ENCODE results near the gene NEGR1. TPM values are rescaled to one million over a fixed set of nuclear protein-coding genes. Genes with fewer than 3 reads are reported as not detected.

The NEGR1 gene
- total RNA-seq, 2 experiments from 2014 or later = not detected

DNA sequence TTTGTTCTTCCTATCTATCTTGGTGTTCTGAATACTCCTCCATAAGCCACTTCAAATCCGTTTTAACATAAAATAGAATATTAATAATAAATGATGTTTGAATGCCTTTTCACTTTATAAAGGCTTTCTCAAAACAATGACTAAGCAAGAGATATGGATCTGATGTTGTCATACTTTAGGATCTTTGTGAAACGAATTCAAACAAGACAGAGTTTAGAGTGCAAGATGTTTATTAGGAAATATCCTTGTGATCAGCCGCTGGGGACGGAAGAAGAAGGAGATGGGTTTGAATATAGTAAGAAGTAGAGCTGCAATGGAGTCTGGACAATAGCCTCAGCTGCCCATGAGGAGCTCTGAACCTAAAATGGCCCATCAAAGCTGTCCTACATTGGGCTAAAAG lies 351.8 kb downstream of the NEGR1 start:
- TF ChIP-seq, protein P1, sequence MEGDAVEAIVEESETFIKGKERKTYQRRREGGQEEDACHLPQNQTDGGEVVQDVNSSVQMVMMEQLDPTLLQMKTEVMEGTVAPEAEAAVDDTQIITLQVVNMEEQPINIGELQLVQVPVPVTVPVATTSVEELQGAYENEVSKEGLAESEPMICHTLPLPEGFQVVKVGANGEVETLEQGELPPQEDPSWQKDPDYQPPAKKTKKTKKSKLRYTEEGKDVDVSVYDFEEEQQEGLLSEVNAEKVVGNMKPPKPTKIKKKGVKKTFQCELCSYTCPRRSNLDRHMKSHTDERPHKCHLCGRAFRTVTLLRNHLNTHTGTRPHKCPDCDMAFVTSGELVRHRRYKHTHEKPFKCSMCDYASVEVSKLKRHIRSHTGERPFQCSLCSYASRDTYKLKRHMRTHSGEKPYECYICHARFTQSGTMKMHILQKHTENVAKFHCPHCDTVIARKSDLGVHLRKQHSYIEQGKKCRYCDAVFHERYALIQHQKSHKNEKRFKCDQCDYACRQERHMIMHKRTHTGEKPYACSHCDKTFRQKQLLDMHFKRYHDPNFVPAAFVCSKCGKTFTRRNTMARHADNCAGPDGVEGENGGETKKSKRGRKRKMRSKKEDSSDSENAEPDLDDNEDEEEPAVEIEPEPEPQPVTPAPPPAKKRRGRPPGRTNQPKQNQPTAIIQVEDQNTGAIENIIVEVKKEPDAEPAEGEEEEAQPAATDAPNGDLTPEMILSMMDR (conservative IDR thresholded peaks at IDR 0.05; ENCODE audit: low read length) = no peak
- no peak for TF ChIP-seq EZH2phosphoT487 (IDR thresholded peaks at IDR 0.05; ENCODE audit: borderline replicate concordance, low read depth, low read length)
- POLR2A ChIA-PET = interaction anchor here (0.9 to 2.0 kb wide), 2 partner anchors 10 to 65 kb away, joined by 4 to 6 read pairs; no protein-coding TSS in a partner anchor
- Histone ChIP-seq H3K4me1 (ENCODE audit: insufficient read depth, low read length, poor library complexity, severe bottlenecking) (no peaks in the 10 kb centered on the region), H3K4me3 (ENCODE audit: low read depth, low read length, poor library complexity, severe bottlenecking) (no peak overlapping the region), H3K9me3 (ENCODE audit: low read length) (no peaks in the 10 kb centered on the region), H3K9me2 (ENCODE audit: insufficient read depth, low read length) (no peaks in the 10 kb centered on the region), H3K36me3 (ENCODE audit: insufficient read depth, low read length) (no peaks in the 10 kb centered on the region), H2AFZ (ENCODE audit: low read length) (no peak overlapping the region), H3K79me2 (ENCODE audit: insufficient read depth, low read depth, low read length) (no peaks in the 10 kb centered on the region), H3K27ac (ENCODE audit: low read depth, low read length, poor library complexity, severe bottlenecking) (no peak overlapping the region), H3K4me2 (ENCODE audit: low read length) (no peak overlapping the region), H4K20me1 (ENCODE audit: insufficient read depth, low read length) (no peaks in the 10 kb centered on the region)
- intact Hi-C loops (cut with micrococcal nuclease; ENCODE audit: unreplicated experiment) = no loop called here
- DNase-seq (ENCODE audit: low spot score) = no peak
- BruUV-seq (replicated peaks) = no TSS peak
- CTCF ChIA-PET (ENCODE audit: unreplicated experiment) = no interaction called here

DNA sequence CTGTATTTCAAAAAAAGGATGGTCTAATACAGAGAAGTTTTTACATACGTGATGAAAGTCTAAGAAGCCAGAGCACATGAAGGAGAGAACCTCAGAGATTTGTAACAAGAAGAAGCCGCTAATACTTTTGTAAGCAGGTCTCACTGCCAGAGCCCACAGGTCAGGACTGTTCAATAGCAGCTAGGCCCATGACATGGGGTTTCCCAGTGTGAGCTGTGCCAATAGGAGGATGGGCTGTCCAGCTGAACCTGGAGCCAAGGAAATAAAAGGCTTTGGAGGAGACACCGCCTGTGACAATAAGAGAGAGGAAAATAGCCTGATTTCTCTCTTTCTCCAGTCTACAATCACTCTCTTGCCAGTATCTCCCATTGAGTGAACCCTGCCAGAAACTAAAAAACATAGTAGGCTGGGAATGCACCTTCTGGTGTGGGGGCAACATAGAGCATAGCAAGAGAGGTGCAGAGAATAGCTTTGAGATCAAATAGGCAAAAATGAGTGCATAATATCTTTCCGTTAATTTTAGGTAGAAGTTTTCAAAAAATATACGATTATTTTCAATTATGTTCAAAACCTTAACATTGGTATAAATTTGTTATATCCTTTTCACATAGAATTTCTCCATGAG lies 360.3 kb downstream of the NEGR1 start:
- no TSS peak for BruUV-seq (replicated peaks)

DNA sequence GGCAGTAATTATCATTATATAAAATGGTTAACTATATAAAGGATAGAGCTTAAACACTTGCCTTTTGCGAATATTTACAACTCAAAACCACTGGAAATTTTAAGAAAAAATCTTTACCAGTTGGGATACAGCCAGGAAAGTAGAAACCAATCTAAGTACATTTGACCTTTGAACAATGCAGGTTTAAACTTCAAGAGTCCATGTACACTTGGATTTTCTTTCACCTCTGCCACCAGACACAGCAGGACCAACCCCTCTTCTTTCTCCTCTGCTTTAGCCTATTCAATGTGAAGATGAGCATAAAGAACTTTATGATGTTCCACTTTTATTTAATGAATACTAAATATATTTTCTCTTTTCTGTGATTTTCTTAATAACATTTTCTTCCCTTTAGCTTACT lies 361.1 kb downstream of the NEGR1 start:
- H2AFZ ChIP-seq (ENCODE audit: low read length) = no peak overlapping the region
- ChIA-PET POLR2A (interaction anchor here (0.6 kb wide), 1 partner anchor 453 kb away, joined by 3 read pairs; no protein-coding TSS in a partner anchor), CTCF (ENCODE audit: unreplicated experiment) (no interaction called here)
- no peaks in the 10 kb centered on the region for H3K4me1 ChIP-seq (ENCODE audit: insufficient read depth, low read length, poor library complexity, severe bottlenecking)
- no peak for DNase-seq (ENCODE audit: low spot score)
- H4K20me1 ChIP-seq (ENCODE audit: insufficient read depth, low read length) = no peaks in the 10 kb centered on the region
- no peak overlapping the region for H3K4me3 ChIP-seq (ENCODE audit: low read depth, low read length, poor library complexity, severe bottlenecking)
- H3K36me3 ChIP-seq (ENCODE audit: insufficient read depth, low read length) = no peaks in the 10 kb centered on the region
- no peaks in the 10 kb centered on the region for H3K9me3 ChIP-seq (ENCODE audit: low read length)
- no TSS peak for BruUV-seq (replicated peaks)
- H3K79me2 ChIP-seq (ENCODE audit: insufficient read depth, low read depth, low read length) = no peaks in the 10 kb centered on the region
- H3K9me2 ChIP-seq (ENCODE audit: insufficient read depth, low read length) = no peaks in the 10 kb centered on the region
- no peak overlapping the region for H3K27ac ChIP-seq (ENCODE audit: low read depth, low read length, poor library complexity, severe bottlenecking)
- H3K4me2 ChIP-seq (ENCODE audit: low read length) = no peak overlapping the region
- intact Hi-C loops (cut with micrococcal nuclease; ENCODE audit: unreplicated experiment) = no loop called here
- TF ChIP-seq, protein P1 (conservative IDR thresholded peaks at IDR 0.05; ENCODE audit: low read length) = no peak
- TF ChIP-seq EZH2phosphoT487 (IDR thresholded peaks at IDR 0.05; ENCODE audit: borderline replicate concordance, low read depth, low read length) = no peak

More for the DNA sequence above, 360.3 kb downstream of the NEGR1 start:
- no peaks in the 10 kb centered on the region for H3K9me3 ChIP-seq (ENCODE audit: low read length)
- H3K9me2 ChIP-seq (ENCODE audit: insufficient read depth, low read length) = no peaks in the 10 kb centered on the region
- no peaks in the 10 kb centered on the region for H3K4me1 ChIP-seq (ENCODE audit: insufficient read depth, low read length, poor library complexity, severe bottlenecking)
- ChIA-PET CTCF (ENCODE audit: unreplicated experiment) (no interaction called here), POLR2A (interaction anchor here (0.6 kb wide), 1 partner anchor 269 kb away, joined by 3 read pairs; no protein-coding TSS in a partner anchor)
- no peaks in the 10 kb centered on the region for H4K20me1 ChIP-seq (ENCODE audit: insufficient read depth, low read length)
- H3K36me3 ChIP-seq (ENCODE audit: insufficient read depth, low read length) = no peaks in the 10 kb centered on the region
- TF ChIP-seq, protein P1 (conservative IDR thresholded peaks at IDR 0.05; ENCODE audit: low read length) = no peak
- intact Hi-C loops (cut with micrococcal nuclease; ENCODE audit: unreplicated experiment) = no loop called here
- no peak overlapping the region for H3K27ac ChIP-seq (ENCODE audit: low read depth, low read length, poor library complexity, severe bottlenecking)
- no peak overlapping the region for H3K4me3 ChIP-seq (ENCODE audit: low read depth, low read length, poor library complexity, severe bottlenecking)
- H2AFZ ChIP-seq (ENCODE audit: low read length) = no peak overlapping the region
- no peaks in the 10 kb centered on the region for H3K79me2 ChIP-seq (ENCODE audit: insufficient read depth, low read depth, low read length)
- DNase-seq (ENCODE audit: low spot score) = no peak
- H3K4me2 ChIP-seq (ENCODE audit: low read length) = no peak overlapping the region

All from OCI-LY7 (cell line).